A549 (cell line): ENCODE measurements around the gene MAFF.

Source experiments
- CEBPB ChIP-seq, 2 experiments: fragments of >200 bp in 1 of 2; sonication (Bioruptor Twin) in 1 of 2; formaldehyde crosslinking in 1 of 2; IDR thresholded peaks; 2 replicates each; pipeline ENCODE4 v1.6.1; 2012 to 2016
- CTCF ChIP-seq: fragments of >200 bp; sonication (Bioruptor Twin); formaldehyde crosslinking; IDR thresholded peaks from 3 replicates; pipeline ENCODE4 v1.5.1; 2016
- HOXB5 ChIP-seq: fragments of 250-450 bp; sonication (Bioruptor Pico); IDR thresholded peaks from 2 replicates; pipeline ENCODE4 v1.5.0; 2020; ENCODE audit warnings: mild to moderate bottlenecking, moderate library complexity
- MAFK ChIP-seq: fragments of 450-650 bp; IDR thresholded peaks from 2 replicates; pipeline ENCODE4 v1.6.1; 2014; ENCODE audit not compliant: partially characterized antibody
- NR3C1 ChIP-seq: fragments of >200 bp; sonication (Bioruptor Twin); formaldehyde crosslinking; IDR thresholded peaks from 3 replicates; pipeline ENCODE4 v1.6.1; 2017
- POLR2AphosphoS2 ChIP-seq: conservative IDR thresholded peaks from 2 replicates; pipeline ENCODE4 v1.6.1; 2012; ENCODE audit warnings: low read length, improper control_type of control experiment, inconsistent platforms

- TF ChIP-seq CEBPB (IDR thresholded peaks at IDR 0.05) (no peak), CTCF (no peak), POLR2AphosphoS2 (peak; percentile 85), MAFK (no peak), NR3C1 (no peak), HOXB5 (CRISPR knock-in tag) (no peak)
Measured at GRCh38 chr22:38215156-38216038, 13.6 kb downstream of the MAFF start.
